SK-N-SH treated with all-trans-retinoic acid at 6 μM for 48 hours (cell line): ENCODE data around the gene SLC1A6.

Experiments used
- ATAC-seq: fragments of 200-7000 bp; cut with Tn5 transposase; 3 replicates; pipeline ENCODE4 v1.9.1; 2020; ENCODE audit warnings: mild to moderate bottlenecking, moderate library complexity
- ARNTL ChIP-seq: fragments of 450-650 bp; formaldehyde crosslinking; IDR thresholded peaks from 2 replicates; pipeline ENCODE4 v1.5.0; 2020; ENCODE audit warnings: low read depth, mild to moderate bottlenecking, moderate library complexity, borderline replicate concordance
- CREB5 ChIP-seq: fragments of 250-450 bp; sonication (Bioruptor Pico); IDR thresholded peaks from 2 replicates; pipeline ENCODE4 v1.5.1; 2020; ENCODE audit warnings: low read depth, mild to moderate bottlenecking, moderate library complexity
- CSDC2 ChIP-seq: fragments of 250-450 bp; sonication (Bioruptor Pico); IDR thresholded peaks from 2 replicates; pipeline ENCODE4 v1.5.0; 2020; ENCODE audit warnings: mild to moderate bottlenecking, moderate library complexity
- CSRNP3 ChIP-seq: fragments of 250-450 bp; sonication (Bioruptor Pico); IDR thresholded peaks from 2 replicates; pipeline ENCODE4 v1.5.1; 2021; ENCODE audit warnings: mild to moderate bottlenecking, moderate library complexity
- ESRRG ChIP-seq: fragments of 250-450 bp; sonication (Bioruptor Pico); IDR thresholded peaks from 2 replicates; pipeline ENCODE4 v1.6.1; 2021; ENCODE audit warnings: mild to moderate bottlenecking
- OSR1 ChIP-seq: fragments of 250-450 bp; sonication (Bioruptor Pico); IDR thresholded peaks from 2 replicates; pipeline ENCODE4 v1.8.0; 2022; ENCODE audit warnings: moderate library complexity, mild to moderate bottlenecking, inconsistent platforms
- PATZ1 ChIP-seq: fragments of 250-450 bp; sonication (Bioruptor Pico); IDR thresholded peaks from 2 replicates; pipeline ENCODE4 v1.8.0; 2020; ENCODE audit warnings: mild to moderate bottlenecking, moderate library complexity, borderline replicate concordance
- POU6F1 ChIP-seq: fragments of 250-450 bp; sonication (Bioruptor Pico); IDR thresholded peaks from 2 replicates; pipeline ENCODE4 v1.8.0; 2021; ENCODE audit warnings: low read depth, mild to moderate bottlenecking, moderate library complexity, borderline replicate concordance
- PPARA ChIP-seq: fragments of 250-450 bp; sonication (Bioruptor Pico); IDR thresholded peaks from 2 replicates; pipeline ENCODE4 v1.5.0; 2020; ENCODE audit warnings: mild to moderate bottlenecking, borderline replicate concordance
- RARB ChIP-seq: fragments of 250-450 bp; sonication (Bioruptor Pico); IDR thresholded peaks from 2 replicates; pipeline ENCODE4 v1.8.0; 2021; ENCODE audit warnings: mild to moderate bottlenecking, moderate library complexity
- SNAI2 ChIP-seq: fragments of 250-450 bp; sonication (Bioruptor Pico); IDR thresholded peaks from 2 replicates; pipeline ENCODE4 v1.5.0; 2020; ENCODE audit warnings: mild to moderate bottlenecking, moderate library complexity
- TCF4 ChIP-seq: fragments of 250-450 bp; sonication (Bioruptor Pico); IDR thresholded peaks from 2 replicates; pipeline ENCODE4 v1.8.0; 2021; ENCODE audit warnings: mild to moderate bottlenecking, moderate library complexity, borderline replicate concordance
- TOX ChIP-seq: fragments of 250-450 bp; sonication (Bioruptor Pico); IDR thresholded peaks from 2 replicates; pipeline ENCODE4 v1.8.0; 2021; ENCODE audit warnings: mild to moderate bottlenecking, moderate library complexity, borderline replicate concordance
- TSHZ2 ChIP-seq: fragments of 250-450 bp; sonication (Bioruptor Pico); IDR thresholded peaks from 2 replicates; pipeline ENCODE4 v1.5.0; 2020; ENCODE audit warnings: mild to moderate bottlenecking, moderate library complexity
- ZFP3 ChIP-seq: fragments of 250-450 bp; sonication (Bioruptor Pico); IDR thresholded peaks from 2 replicates; pipeline ENCODE4 v1.5.0; 2020; ENCODE audit warnings: mild to moderate bottlenecking, moderate library complexity
- ZFP30 ChIP-seq: fragments of 450-650 bp; formaldehyde crosslinking; IDR thresholded peaks from 2 replicates; pipeline ENCODE4 v1.5.0; 2022; ENCODE audit warnings: mild to moderate bottlenecking, moderate library complexity
- ZNF565 ChIP-seq: fragments of 450-650 bp; formaldehyde crosslinking; conservative IDR thresholded peaks from 2 replicates; pipeline ENCODE4 v1.5.0; 2020; ENCODE audit warnings: low read depth, mild to moderate bottlenecking, moderate library complexity
- ZNF70 ChIP-seq: fragments of 450-650 bp; formaldehyde crosslinking; IDR thresholded peaks from 2 replicates; pipeline ENCODE4 v1.5.0; 2020; ENCODE audit warnings: mild to moderate bottlenecking, moderate library complexity
- ZNF8 ChIP-seq: fragments of 450-650 bp; formaldehyde crosslinking; IDR thresholded peaks from 2 replicates; pipeline ENCODE4 v1.5.0; 2020; ENCODE audit warnings: mild to moderate bottlenecking, moderate library complexity

The SLC1A6 gene

GRCh38 chr19:14992780-14993179, 13.1 kb upstream of the SLC1A6 start (continued):
- no peak for TF ChIP-seq ZFP3
- TF ChIP-seq, all 23 proteins: peak for 0

GRCh38 chr19:14985133-14985532, 5.5 kb upstream of the SLC1A6 start:
- TF ChIP-seq TOX (CRISPR knock-in tag) (no peak), ZNF70 (CRISPR knock-in tag) (no peak), RARB (CRISPR knock-in tag) (no peak)
- no peak for ATAC-seq

- ATAC-seq = no peak
Observed at GRCh38 chr19:14978161-14978776, 1.4 kb downstream of the SLC1A6 start.

GRCh38 chr19:14977128-14977527, 2.5 kb downstream of the SLC1A6 start:
- TF ChIP-seq RARB (CRISPR knock-in tag) (no peak), ZNF8 (CRISPR knock-in tag) (no peak), POU6F1 (CRISPR knock-in tag) (no peak), ZFP30 (CRISPR knock-in tag) (no peak), TSHZ2 (no peak), ZNF565 (CRISPR knock-in tag) (no peak), PPARA (CRISPR knock-in tag) (no peak), SNAI2 (no peak), CSDC2 (CRISPR knock-in tag) (no peak), TOX (CRISPR knock-in tag) (no peak)
- ATAC-seq = no peak

More at GRCh38 chr19:14978161-14978776, 1.4 kb downstream of the SLC1A6 start:
- TF ChIP-seq CSRNP3 (CRISPR knock-in tag) = no peak
- TF ChIP-seq OSR1 (CRISPR knock-in tag) = no peak
- no peak for TF ChIP-seq CREB5 (CRISPR knock-in tag)
- TF ChIP-seq RARB (CRISPR knock-in tag) = no peak
- TF ChIP-seq PATZ1 = no peak
- no peak for TF ChIP-seq ESRRG (CRISPR knock-in tag)
- TF ChIP-seq TCF4 (CRISPR knock-in tag) = no peak
- no peak for TF ChIP-seq ZNF70 (CRISPR knock-in tag)

- no peak for ATAC-seq
- TF ChIP-seq ZFP3 = no peak
- no peak for TF ChIP-seq ARNTL (CRISPR knock-in tag)
- TF ChIP-seq CSDC2 (CRISPR knock-in tag) = no peak
Observed at GRCh38 chr19:14974488-14974887, 5.2 kb downstream of the SLC1A6 start.
